ENCODE measurements around the gene TM9SF3. TPM values are rescaled to one million over a fixed set of nuclear protein-coding genes. Genes with fewer than 3 reads are reported as not detected.

TM9SF3 gene
- total and polyA plus RNA-seq, 10 of the 15 experiments (the other 5 are each of a cell fraction or from before 2014, with no cell fraction given), result 17.1 to 85.4 (median 44.9) TPM

- Histone ChIP-seq H3K9me3 (replicated peaks; ENCODE audit: control insufficient read depth, insufficient read depth, low read length) (no peaks in the 10 kb centered on the region), H3K4me2 (ENCODE audit: control insufficient read depth, insufficient read depth) (no peak overlapping the region), H2AFZ (ENCODE audit: control insufficient read depth, low read depth, low read length) (no peak overlapping the region), H3K79me2 (ENCODE audit: control insufficient read depth, insufficient read depth, low read length) (no peaks in the 10 kb centered on the region), H3K9ac (ENCODE audit: control insufficient read depth, insufficient read depth, low read length) (no peak overlapping the region), H3K27me3 (replicated peaks in 1 of 2; ENCODE audit: control insufficient read depth in 2 of 2, insufficient read depth in 2 of 2, low read length in 1 of 2) (no peaks in the 10 kb centered on the region), H3K36me3 (ENCODE audit: control insufficient read depth in 2 of 2, insufficient read depth in 2 of 2, low read length in 1 of 2) (peaks cover 47 to 59% of the 10 kb centered on the region in 2 experiments), H3K4me3 (no peak overlapping the region), H3K27ac (ENCODE audit: control insufficient read depth, insufficient read depth) (no peak overlapping the region), H4K20me1 (ENCODE audit: control insufficient read depth, insufficient read depth) (no peaks in the 10 kb centered on the region; the same call in 1 of the 2 replicates), H3K4me1 (ENCODE audit: control insufficient read depth, insufficient read depth, low read length) (no peaks in the 10 kb centered on the region)
- ChIA-PET POLR2A (interaction anchor here (1.5 kb wide), 1 partner anchor 11 kb away, joined by 3 read pairs; no protein-coding TSS in a partner anchor), RAD21 (ENCODE audit: unreplicated experiment) (no interaction called here), SMC1A (ENCODE audit: uncharacterized antibody, unreplicated experiment) (no interaction called here), CTCF (interaction anchor here (0.6 to 2.0 kb wide), 3 partner anchors 20 to 227 kb away, joined by 3 to 4 read pairs (median 3); no protein-coding TSS in a partner anchor)
- in situ Hi-C loops (cut with MboI) (no loop called here), intact Hi-C loops (cut with micrococcal nuclease; ENCODE audit: unreplicated experiment) (no loop called here)
- 85% methylated on average over 17 of the region's 17 CpGs for WGBS (ENCODE audit: insufficient coverage, insufficient replicate concordance, low lambda C conversion rate, missing lambda C conversion rate)
- ATAC-seq (no peak), DNase-seq (ENCODE audit: low read depth, low spot score) (no peak), FAIRE-seq (no peak)
- BruUV-seq (replicated peaks), result no TSS peak
- TF ChIP-seq ATF2 (IDR thresholded peaks at IDR 0.05; ENCODE audit: low read length) (no peak), SIN3A (IDR thresholded peaks at IDR 0.05; ENCODE audit: low read depth, low read length) (no peak), POLR2A (IDR thresholded peaks at IDR 0.05; ENCODE audit: low read depth, low read length) (no peak), PAX8 (IDR thresholded peaks at IDR 0.05) (no peak), SREBF2 (IDR thresholded peaks at IDR 0.05; ENCODE audit: low read length) (no peak), CUX1 (IDR thresholded peaks at IDR 0.05; ENCODE audit: insufficient replicate concordance, low read depth, low read length) (no peak), CBFB (IDR thresholded peaks at IDR 0.05; ENCODE audit: low read depth) (no peak), ASH2L (IDR thresholded peaks at IDR 0.05; ENCODE audit: borderline replicate concordance, low read depth) (no peak), ZNF24 (IDR thresholded peaks at IDR 0.05) (no peak), WRNIP1 (IDR thresholded peaks at IDR 0.05; ENCODE audit: borderline replicate concordance, low read depth, low read length) (no peak), TCF7 (IDR thresholded peaks at IDR 0.05; ENCODE audit: borderline replicate concordance) (no peak)
- TF ChIP-seq, protein P1, sequence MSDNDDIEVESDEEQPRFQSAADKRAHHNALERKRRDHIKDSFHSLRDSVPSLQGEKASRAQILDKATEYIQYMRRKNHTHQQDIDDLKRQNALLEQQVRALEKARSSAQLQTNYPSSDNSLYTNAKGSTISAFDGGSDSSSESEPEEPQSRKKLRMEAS (IDR thresholded peaks at IDR 0.05; ENCODE audit: low read depth, low read length), result no peak
- TF ChIP-seq, protein P2, sequence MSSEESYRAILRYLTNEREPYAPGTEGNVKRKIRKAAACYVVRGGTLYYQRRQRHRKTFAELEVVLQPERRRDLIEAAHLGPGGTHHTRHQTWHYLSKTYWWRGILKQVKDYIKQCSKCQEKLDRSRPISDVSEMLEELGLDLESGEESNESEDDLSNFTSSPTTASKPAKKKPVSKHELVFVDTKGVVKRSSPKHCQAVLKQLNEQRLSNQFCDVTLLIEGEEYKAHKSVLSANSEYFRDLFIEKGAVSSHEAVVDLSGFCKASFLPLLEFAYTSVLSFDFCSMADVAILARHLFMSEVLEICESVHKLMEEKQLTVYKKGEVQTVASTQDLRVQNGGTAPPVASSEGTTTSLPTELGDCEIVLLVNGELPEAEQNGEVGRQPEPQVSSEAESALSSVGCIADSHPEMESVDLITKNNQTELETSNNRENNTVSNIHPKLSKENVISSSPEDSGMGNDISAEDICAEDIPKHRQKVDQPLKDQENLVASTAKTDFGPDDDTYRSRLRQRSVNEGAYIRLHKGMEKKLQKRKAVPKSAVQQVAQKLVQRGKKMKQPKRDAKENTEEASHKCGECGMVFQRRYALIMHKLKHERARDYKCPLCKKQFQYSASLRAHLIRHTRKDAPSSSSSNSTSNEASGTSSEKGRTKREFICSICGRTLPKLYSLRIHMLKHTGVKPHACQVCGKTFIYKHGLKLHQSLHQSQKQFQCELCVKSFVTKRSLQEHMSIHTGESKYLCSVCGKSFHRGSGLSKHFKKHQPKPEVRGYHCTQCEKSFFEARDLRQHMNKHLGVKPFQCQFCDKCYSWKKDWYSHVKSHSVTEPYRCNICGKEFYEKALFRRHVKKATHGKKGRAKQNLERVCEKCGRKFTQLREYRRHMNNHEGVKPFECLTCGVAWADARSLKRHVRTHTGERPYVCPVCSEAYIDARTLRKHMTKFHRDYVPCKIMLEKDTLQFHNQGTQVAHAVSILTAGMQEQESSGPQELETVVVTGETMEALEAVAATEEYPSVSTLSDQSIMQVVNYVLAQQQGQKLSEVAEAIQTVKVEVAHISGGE (CRISPR knock-in tag; IDR thresholded peaks at IDR 0.05), result no peak
Observed at GRCh38 chr10:96619796-96620773, 33.3 kb upstream of the TM9SF3 start.

Measured in GM12878 (cell line).